ENCODE results near the gene CD84.

DNA sequence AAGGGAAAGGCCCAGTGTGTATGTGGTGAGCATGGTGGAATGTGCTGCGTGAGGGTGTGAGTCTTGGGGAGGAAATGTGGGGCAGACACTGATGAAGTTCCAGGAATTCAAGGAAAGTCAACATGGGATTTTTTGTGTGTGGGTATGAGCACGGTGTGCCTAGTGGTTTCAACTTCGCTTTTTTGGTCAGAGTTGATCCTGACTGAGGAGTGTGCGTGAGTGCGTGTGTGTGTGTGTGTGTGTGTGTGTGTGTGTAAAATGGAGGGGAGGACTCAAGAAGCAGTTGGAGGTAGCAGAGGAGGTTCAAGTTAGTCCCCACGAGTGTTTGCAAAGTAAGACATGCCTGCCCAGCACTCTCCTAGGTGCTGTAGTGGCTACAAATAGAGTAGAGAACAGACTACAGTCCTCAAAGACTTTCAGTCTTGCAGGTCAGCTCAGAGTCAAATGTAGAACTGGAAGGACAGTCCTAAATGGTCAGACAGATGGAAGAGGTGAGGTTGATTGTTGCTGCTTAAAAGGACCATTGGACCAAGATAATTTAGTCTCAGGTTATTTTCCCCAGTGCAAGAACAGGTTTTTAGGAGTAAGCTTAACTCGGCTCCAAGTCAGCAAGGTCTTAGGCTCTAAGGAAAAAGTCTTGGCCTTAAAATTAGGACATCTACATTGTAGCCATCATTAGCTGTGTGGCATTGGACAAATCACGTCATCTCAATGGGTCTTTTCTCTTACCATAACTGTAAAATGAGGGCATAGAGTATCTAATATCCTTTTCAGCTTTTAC, 42.5 kb upstream of the CD84 start:
- no peak for TF ChIP-seq GATA2 (IDR thresholded peaks at IDR 0.05; ENCODE audit: low read depth, low read length)
- no peak for TF ChIP-seq GATA3 (IDR thresholded peaks at IDR 0.05; ENCODE audit: low read depth, low read length)
